Ishikawa (cell line): ENCODE data around the gene PTPN13.

Source experiments
- CREB1 ChIP-seq: IDR thresholded peaks from 2 replicates; pipeline ENCODE4 v1.6.1; 2012; ENCODE audit warnings: low read depth
- EP300 ChIP-seq: IDR thresholded peaks from 2 replicates; pipeline ENCODE4 v1.6.1; 2012; ENCODE audit warnings: borderline replicate concordance
- RAD21 ChIP-seq: IDR thresholded peaks from 2 replicates; pipeline ENCODE4 v1.6.1; 2012; ENCODE audit warnings: low read depth
- TEAD4 ChIP-seq: IDR thresholded peaks from 2 replicates; pipeline ENCODE4 v1.6.1; 2012
- YY1 ChIP-seq: IDR thresholded peaks from 2 replicates; pipeline ENCODE4 v1.6.1; 2012; ENCODE audit warnings: low read depth
- TF ChIP-seq, protein P1 (sequence below): IDR thresholded peaks from 2 replicates; pipeline ENCODE4 v1.6.1; 2012

DNA sequence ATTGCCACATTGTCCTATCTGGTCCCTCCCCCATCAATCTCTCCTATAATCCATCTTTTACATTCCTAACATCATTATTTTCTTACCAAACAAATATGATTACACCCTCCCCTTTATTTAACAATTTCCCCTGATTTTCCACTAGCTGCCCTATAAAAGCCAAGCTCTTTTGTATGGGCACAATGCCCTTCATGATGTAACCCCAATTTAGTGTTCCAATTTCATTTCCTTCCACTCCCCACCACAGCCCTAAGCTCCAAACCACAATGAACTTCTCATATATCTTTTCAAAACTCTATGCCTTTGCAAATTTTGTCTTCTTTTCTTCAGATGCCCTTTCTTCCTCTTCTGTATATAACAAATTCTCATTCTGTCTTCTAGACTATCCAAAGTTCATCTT lies 39.5 kb upstream of the PTPN13 start:
- TF ChIP-seq RAD21: no peak
- no peak for TF ChIP-seq EP300
- TF ChIP-seq, protein P1, sequence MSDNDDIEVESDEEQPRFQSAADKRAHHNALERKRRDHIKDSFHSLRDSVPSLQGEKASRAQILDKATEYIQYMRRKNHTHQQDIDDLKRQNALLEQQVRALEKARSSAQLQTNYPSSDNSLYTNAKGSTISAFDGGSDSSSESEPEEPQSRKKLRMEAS: no peak
- no peak for TF ChIP-seq CREB1
- no peak for TF ChIP-seq YY1
- TF ChIP-seq TEAD4: no peak
